Hepatocyte (in vitro differentiated cells): ENCODE results near the gene PGM1. TPM values are rescaled to one million over a fixed set of nuclear protein-coding genes. Genes with fewer than 3 reads are reported as not detected.

Experiments used
- DNase-seq: peaks from one replicate; pipeline ENCODE4 v3.0.0-alpha.2; 2016; ENCODE audit warnings: low spot score
- H2AFZ ChIP-seq: fragments of 200-600 bp; sonication (generic); 2 replicates; pipeline ENCODE4 v1.6.0; 2016; ENCODE audit warnings: antibody characterized with exemption, mild to moderate bottlenecking
- H3K27ac ChIP-seq: fragments of 200-600 bp; sonication (generic); 2 replicates; pipeline ENCODE4 v1.5.1; 2016; ENCODE audit warnings: mild to moderate bottlenecking
- H3K27me3 ChIP-seq: fragments of 200-600 bp; sonication (generic); 2 replicates; pipeline ENCODE4 v1.6.1; 2016
- H3K36me3 ChIP-seq: fragments of 200-600 bp; sonication (generic); replicated peaks from 2 replicates; pipeline ENCODE4 v1.5.1; 2016; ENCODE audit warnings: low read depth; ENCODE audit not compliant: insufficient read depth
- H3K4me1 ChIP-seq: fragments of 200-600 bp; sonication (generic); 2 replicates; pipeline ENCODE4 v1.5.1; 2016; ENCODE audit warnings: mild to moderate bottlenecking, moderate library complexity; ENCODE audit not compliant: insufficient read depth
- H3K4me2 ChIP-seq: fragments of 200-600 bp; sonication (generic); 2 replicates; pipeline ENCODE4 v1.6.0; 2016
- H3K4me3 ChIP-seq: fragments of 200-600 bp; sonication (generic); 2 replicates; pipeline ENCODE4 v1.5.1; 2016; ENCODE audit warnings: mild to moderate bottlenecking
- H3K79me2 ChIP-seq: fragments of 200-600 bp; sonication (generic); 2 replicates; pipeline ENCODE4 v1.6.0; 2017; ENCODE audit warnings: mild to moderate bottlenecking
- H3K9me2 ChIP-seq: fragments of 200-600 bp; sonication (generic); replicated peaks from 2 replicates; pipeline ENCODE4 v1.6.0; 2017; ENCODE audit warnings: mild to moderate bottlenecking; ENCODE audit not compliant: insufficient read depth
- H3K9me3 ChIP-seq: fragments of 200-600 bp; sonication (generic); 2 replicates; pipeline ENCODE4 v1.5.1; 2016; ENCODE audit warnings: low read depth, mild to moderate bottlenecking
- H4K20me1 ChIP-seq: fragments of 200-600 bp; sonication (generic); 2 replicates; pipeline ENCODE4 v1.6.0; 2016; ENCODE audit warnings: mild to moderate bottlenecking; ENCODE audit not compliant: insufficient read depth, poor library complexity, severe bottlenecking
- CTCF ChIP-seq: fragments of 200-600 bp; sonication (generic); IDR thresholded peaks from 2 replicates; pipeline ENCODE4 v1.5.1; 2016; ENCODE audit warnings: antibody characterized with exemption, mild to moderate bottlenecking; ENCODE audit not compliant: poor library complexity
- EZH2 ChIP-seq: fragments of 200-600 bp; sonication (generic); IDR thresholded peaks from 2 replicates; pipeline ENCODE4 v1.6.1; 2016; ENCODE audit warnings: antibody characterized with exemption, mild to moderate bottlenecking, borderline replicate concordance
- EZH2phosphoT487 ChIP-seq: fragments of 200-600 bp; sonication (generic); IDR thresholded peaks from one replicate; pipeline ENCODE4 v1.6.1; 2018; ENCODE audit warnings: antibody characterized with exemption, mild to moderate bottlenecking, low read depth, moderate library complexity; ENCODE audit not compliant: unreplicated experiment, severe bottlenecking
- WGBS: methylation state at CpG from one replicate; pipeline ENCODE4 v1.1.6; 2016; ENCODE audit warnings: low lambda C conversion rate; ENCODE audit errors: missing lambda C conversion rate; 5-methylcytosine and 5-hydroxymethylcytosine counted together
- polyA plus RNA-seq: library from polyadenylated mRNA; unstranded; fragments of >200 nt; fragmentation: Nextera tagmentation; extraction: Ambion mirVana; gene quantifications from 2 replicates; pipeline ENCODE4 v1.2.1, GENCODE V29; 2016
- total RNA-seq: library from RNA; depleted of rRNA; stranded (reverse); fragments of >200 nt; gene quantifications from 2 replicates; pipeline ENCODE4 v1.2.3, GENCODE V29; 2014

PGM1 gene
- total and polyA plus RNA-seq, 2 experiments from 2014 or later: 85.0 to 88.9 TPM

GRCh38 chr1:63674238-63674864, 81.1 kb downstream of the PGM1 start:
- Histone ChIP-seq H3K27ac (peak overlapping the region; percentile 57), H2AFZ (no peak overlapping the region), H3K36me3 (no peaks in the 10 kb centered on the region), H4K20me1 (no peaks in the 10 kb centered on the region), H3K4me1 (peaks cover 7% of the 10 kb centered on the region), H3K79me2 (no peaks in the 10 kb centered on the region), H3K9me3 (no peaks in the 10 kb centered on the region), H3K4me3 (no peak overlapping the region), H3K9me2 (no peaks in the 10 kb centered on the region), H3K4me2 (peak overlapping the region; percentile 5), H3K27me3 (no peaks in the 10 kb centered on the region)
- DNase-seq: peak; percentile 88
- TF ChIP-seq EZH2: no peak
- TF ChIP-seq CTCF: peak; percentile 72
- TF ChIP-seq EZH2phosphoT487: no peak
- WGBS: 32% methylated on average over 9 of the region's 9 CpGs

- TF ChIP-seq EZH2 (no peak), EZH2phosphoT487 (no peak), CTCF (no peak)
- no peak for DNase-seq
- Histone ChIP-seq H3K36me3 (no peaks in the 10 kb centered on the region), H3K9me3 (no peaks in the 10 kb centered on the region), H3K27me3 (no peaks in the 10 kb centered on the region), H3K27ac (peak overlapping the region; percentile 57), H3K4me2 (peak overlapping the region; percentile 5), H4K20me1 (no peaks in the 10 kb centered on the region), H3K4me3 (no peak overlapping the region), H3K79me2 (no peaks in the 10 kb centered on the region), H2AFZ (no peak overlapping the region), H3K9me2 (no peaks in the 10 kb centered on the region), H3K4me1 (peaks cover 7% of the 10 kb centered on the region)
- WGBS: 71% methylated on average over 6 of the region's 6 CpGs
Measured at GRCh38 chr1:63674865-63675419, 81.7 kb downstream of the PGM1 start.

DNA sequence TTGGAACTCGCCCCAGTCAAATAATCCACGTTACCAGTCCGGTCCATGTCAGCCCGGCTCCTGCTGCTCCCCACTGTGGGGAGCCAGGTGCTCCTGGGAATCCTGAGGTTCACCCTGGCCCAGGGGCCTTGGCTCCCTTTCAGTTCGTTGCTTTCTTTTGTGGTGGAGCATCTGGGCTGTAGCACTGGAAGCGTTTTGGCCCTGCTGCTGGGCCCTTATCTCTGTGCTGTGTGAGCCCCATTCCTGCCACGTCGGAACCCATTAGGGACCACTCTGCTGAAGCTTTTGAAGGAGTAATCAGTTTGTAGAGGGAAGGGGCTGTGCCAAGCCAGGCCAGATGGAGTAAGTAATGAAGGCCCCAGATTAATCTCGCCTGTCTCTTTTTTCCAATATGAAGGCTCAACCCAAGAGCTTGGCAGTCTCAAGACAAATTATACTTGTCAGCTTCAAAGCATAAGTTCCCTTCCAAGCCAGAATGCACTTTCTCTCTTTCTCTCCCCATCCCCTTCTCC, 82.3 kb downstream of the PGM1 start:
- Histone ChIP-seq H4K20me1 (no peaks in the 10 kb centered on the region), H3K4me3 (no peak overlapping the region), H3K79me2 (no peaks in the 10 kb centered on the region), H3K9me3 (no peaks in the 10 kb centered on the region), H3K9me2 (no peaks in the 10 kb centered on the region), H3K27ac (peak overlapping the region; percentile 57), H2AFZ (no peak overlapping the region), H3K36me3 (no peaks in the 10 kb centered on the region), H3K4me2 (no peak overlapping the region), H3K27me3 (no peaks in the 10 kb centered on the region), H3K4me1 (peaks cover 7% of the 10 kb centered on the region)
- TF ChIP-seq CTCF: no peak
- TF ChIP-seq EZH2: no peak
- TF ChIP-seq EZH2phosphoT487: no peak
- DNase-seq: no peak
- 79% methylated on average over 9 of the region's 9 CpGs for WGBS
